H54 (cell line): ENCODE measurements around the gene CTSG.
"Not testable (repeated sequence)": the region's sequence is repeated elsewhere in the genome, so short reads cannot be mapped to it uniquely, and the experiment has no call there.

Source experiments
- DNase-seq: peaks from one replicate; pipeline ENCODE4 v3.0.0; 2011; ENCODE audit warnings: low spot score, mixed read lengths; ENCODE audit not compliant: insufficient read length
- FAIRE-seq: peaks from 3 replicates; lab custom pipeline; 2011; peaks lifted over from hg19 to GRCh38; lab: Jason Lieb, UNC
- POLR2A ChIP-seq: IDR thresholded peaks from 2 replicates; pipeline ENCODE4 v1.6.1; 2011; ENCODE audit warnings: low read depth, mild to moderate bottlenecking, low read length

Gene CTSG

GRCh38 chr14:24578558-24578957 is 2.5 kb upstream of the CTSG start:
- no peak for TF ChIP-seq POLR2A
- FAIRE-seq (no peak), DNase-seq (no peak)

GRCh38 chr14:24576771-24577170 is 721 bp upstream of the CTSG start:
- no peak for DNase-seq
- FAIRE-seq: no peak
- TF ChIP-seq POLR2A: no peak

- no peak for TF ChIP-seq POLR2A
- FAIRE-seq (no peak), DNase-seq (no peak)
These were observed 1.8 kb downstream of the CTSG start for GRCh38 chr14:24574206-24574774.

GRCh38 chr14:24566318-24566717 is 9.7 kb downstream of the CTSG start:
- FAIRE-seq (no peak), DNase-seq (no peak)
- no peak for TF ChIP-seq POLR2A

- no peak for DNase-seq
- FAIRE-seq: no peak
- TF ChIP-seq POLR2A: no peak
These were observed 10.3 kb downstream of the CTSG start for GRCh38 chr14:24565766-24566165.

GRCh38 chr14:24563505-24563904 is 12.5 kb downstream of the CTSG start:
- no peak for FAIRE-seq
- DNase-seq: no peak
- no peak for TF ChIP-seq POLR2A

GRCh38 chr14:24556756-24557155 is 19.3 kb downstream of the CTSG start:
- no peak for DNase-seq

GRCh38 chr14:24549064-24549463 is 27.0 kb downstream of the CTSG start:
- FAIRE-seq, DNase-seq: not testable (repeated sequence)

More at GRCh38 chr14:24556756-24557155, 19.3 kb downstream of the CTSG start:
- no peak for TF ChIP-seq POLR2A
- no peak for FAIRE-seq

- DNase-seq: no peak
- TF ChIP-seq POLR2A: no peak
- no peak for FAIRE-seq
These were observed 33.6 kb downstream of the CTSG start for GRCh38 chr14:24542346-24542936.

GRCh38 chr14:24535737-24536136 is 40.3 kb downstream of the CTSG start:
- DNase-seq: no peak
- FAIRE-seq: no peak
- TF ChIP-seq POLR2A: no peak

GRCh38 chr14:24534286-24534685 is 41.8 kb downstream of the CTSG start:
- FAIRE-seq (no peak), DNase-seq (no peak)
- no peak for TF ChIP-seq POLR2A

GRCh38 chr14:24525877-24526620 is 50.0 kb downstream of the CTSG start:
- FAIRE-seq, DNase-seq: not testable (repeated sequence)
